ENCODE measurements around the gene PIGU.

GRCh38 chr20:34654207-34654744, 22.6 kb downstream of the PIGU start:
- no peak for TF ChIP-seq CTCF (IDR thresholded peaks at IDR 0.05; ENCODE audit: low read depth, low read length)
- TF ChIP-seq POLR2A (IDR thresholded peaks at IDR 0.05; ENCODE audit: extremely low read depth, insufficient read length): no peak
